Cerebellar nuclear complex (tissue), 1 donor: Measurements from ENCODE around the gene FAM199X.
"Not testable (repeated sequence)": the region's sequence is repeated elsewhere in the genome, so short reads cannot be mapped to it uniquely, and the experiment has no call there.

Experiments used
- DNase-seq, 2 experiments: peaks; one replicate each; lab custom pipeline; 2025; lab: John Stamatoyannopoulos, UW

The FAM199X gene

DNA sequence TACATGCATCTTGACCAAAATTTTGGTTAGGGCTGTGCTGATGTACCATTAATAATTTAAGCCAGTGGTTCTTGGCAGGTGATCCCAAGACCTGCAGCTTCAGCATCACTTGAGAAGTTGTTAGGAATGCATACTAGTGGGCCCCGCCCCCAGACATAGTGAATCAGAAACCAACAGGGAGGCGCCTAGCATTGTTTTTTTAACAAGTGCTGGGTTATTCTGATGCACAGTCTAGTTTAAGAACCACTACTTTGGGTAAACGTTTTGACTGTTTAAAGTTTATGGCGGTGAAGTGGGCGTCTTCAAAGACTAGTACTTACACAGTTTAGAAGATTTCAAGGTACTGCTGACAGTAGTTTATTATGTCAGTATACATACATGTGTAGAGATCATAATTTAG, 23.6 kb downstream of the FAM199X start:
- no peak for DNase-seq

DNA sequence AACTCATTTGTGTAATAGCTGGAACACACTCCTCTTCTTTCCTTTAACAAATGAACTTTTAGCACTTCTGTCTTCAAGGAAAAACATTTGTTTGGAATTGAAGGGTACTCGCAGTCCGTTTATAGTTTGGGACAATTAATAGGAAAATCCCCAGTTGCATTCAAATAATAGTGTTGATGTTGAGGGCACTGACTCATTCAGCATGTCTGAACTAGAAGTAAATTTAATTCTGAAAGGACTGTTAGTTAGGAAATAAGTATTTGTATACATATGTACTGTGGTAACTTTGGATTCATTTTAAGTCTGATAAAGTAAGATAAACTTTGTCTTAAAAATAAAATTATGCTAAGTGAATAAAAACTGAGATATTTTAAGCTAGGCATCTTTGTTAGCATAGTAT, 27.2 kb downstream of the FAM199X start:
- DNase-seq, result no peak

DNA sequence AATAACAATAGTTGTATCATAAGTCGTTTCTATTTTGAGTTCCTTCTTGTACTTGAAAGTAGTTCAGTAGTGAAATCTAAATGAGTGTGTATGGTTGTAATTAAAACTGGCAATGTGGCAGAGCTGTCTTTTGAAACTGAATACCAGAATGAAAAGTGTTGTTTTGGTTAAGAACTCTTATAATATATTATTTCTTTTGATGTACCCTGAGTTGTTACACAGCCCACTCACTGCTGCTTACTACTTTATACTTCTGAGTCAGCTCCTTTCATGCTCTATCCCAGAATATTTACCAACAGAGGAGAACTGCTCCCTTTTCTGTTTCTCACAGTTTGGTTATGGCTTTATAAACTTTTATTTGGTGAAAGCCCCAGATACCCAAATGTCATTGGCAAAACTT, 28.8 kb downstream of the FAM199X start:
- DNase-seq, result no peak

DNA sequence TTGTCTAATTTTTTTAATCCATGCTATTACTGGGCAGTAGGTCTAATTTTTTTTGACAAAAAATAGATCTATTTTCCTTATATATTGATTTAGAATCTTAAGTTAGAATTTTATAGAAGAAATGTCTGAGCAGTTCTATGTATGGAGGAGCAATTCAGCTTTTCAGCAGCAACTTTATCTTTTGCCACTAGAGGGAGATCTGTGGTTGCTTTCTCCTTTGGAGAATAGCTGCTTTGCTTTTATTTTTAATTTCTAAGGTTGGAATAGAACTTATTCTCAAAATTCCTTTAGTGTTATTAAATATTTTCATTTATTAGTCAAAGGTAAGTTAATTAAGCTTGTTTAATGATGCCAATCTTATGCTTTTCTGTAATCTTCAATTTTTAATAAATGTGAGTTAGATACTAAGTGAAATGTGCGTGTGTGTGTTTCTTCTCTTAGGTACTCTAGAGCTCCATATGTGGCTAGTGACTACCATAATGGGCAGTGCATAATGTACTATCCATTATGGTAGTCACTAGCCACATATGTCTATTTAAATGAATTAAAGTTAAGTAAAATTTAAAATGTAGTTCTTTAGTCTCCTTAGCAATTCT, 29.3 kb downstream of the FAM199X start:
- no peak for DNase-seq

DNA sequence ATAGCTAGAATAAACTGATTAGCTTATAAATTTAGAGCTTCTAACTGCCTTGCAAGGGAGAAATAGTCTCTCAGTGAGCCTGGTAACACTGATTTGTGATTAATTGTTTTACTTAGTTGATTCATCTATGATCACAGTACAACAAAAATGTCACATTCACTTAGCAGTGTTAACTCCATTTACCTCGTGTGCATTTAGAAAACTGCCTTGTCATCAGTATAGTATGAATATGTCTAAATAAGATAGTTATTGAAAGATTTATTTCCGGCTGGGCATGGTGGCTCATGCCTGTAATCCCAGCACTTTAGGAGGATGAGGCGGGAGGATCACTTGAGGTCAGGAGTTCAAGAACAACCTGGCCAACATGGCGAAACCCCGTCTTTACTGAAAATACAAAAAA, 39.3 kb downstream of the FAM199X start:
- DNase-seq, result no peak

DNA sequence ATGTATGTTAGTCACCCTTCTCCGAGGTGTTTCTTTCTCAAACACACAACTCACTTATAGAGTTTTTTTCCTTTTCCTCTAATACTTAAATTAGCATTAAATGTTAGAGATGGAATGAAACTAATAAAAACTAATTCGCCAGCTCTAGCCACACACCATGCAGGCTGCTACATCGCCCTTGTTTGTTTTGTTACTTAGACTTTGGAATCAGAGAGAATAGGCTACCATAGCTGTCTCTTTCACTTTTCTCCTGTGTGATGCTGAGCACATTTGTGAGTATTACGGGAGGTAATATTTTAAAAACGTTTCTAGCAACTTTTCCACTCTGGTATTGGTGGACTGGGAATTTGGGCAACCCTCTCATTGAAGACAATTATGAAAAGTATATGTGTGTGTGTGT, 44.9 kb downstream of the FAM199X start:
- no peak for DNase-seq

DNA sequence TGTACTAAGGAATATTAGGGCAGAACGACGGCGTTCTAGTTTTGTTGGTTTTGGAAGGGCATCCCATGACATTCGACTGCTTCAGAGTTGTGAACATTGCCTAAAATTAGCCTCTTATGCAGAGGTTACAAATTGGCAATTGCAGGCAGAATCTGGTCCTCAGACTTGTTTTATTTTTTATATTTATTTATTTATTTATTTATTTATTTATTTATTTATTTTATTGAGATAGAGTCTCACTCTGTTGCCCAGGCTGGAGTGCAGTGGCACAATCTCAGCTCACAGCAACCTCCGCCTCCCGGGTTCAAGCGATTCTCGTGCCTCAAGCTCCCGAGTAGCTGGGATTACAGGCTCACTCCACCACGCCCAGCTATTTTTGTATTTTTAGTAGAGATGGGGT, 63.8 kb downstream of the FAM199X start:
- DNase-seq, result not testable (repeated sequence)
